GM18499 (cell line): Measurements from ENCODE around the gene FAM107B.
"Not testable (repeated sequence)": the region's sequence is repeated elsewhere in the genome, so short reads cannot be mapped to it uniquely, and the experiment has no call there.

Experiments used
- ATAC-seq: cut with Tn5 transposase; IDR thresholded peaks from one replicate; pipeline ENCODE4 v1.9.1; 2021; ENCODE audit warnings: moderate number of reproducible peaks; ENCODE audit not compliant: insufficient read depth, unreplicated experiment

Gene FAM107B

GRCh38 chr10:14667280-14667679 lies 107.4 kb downstream of the FAM107B start:
- ATAC-seq: no peak

DNA sequence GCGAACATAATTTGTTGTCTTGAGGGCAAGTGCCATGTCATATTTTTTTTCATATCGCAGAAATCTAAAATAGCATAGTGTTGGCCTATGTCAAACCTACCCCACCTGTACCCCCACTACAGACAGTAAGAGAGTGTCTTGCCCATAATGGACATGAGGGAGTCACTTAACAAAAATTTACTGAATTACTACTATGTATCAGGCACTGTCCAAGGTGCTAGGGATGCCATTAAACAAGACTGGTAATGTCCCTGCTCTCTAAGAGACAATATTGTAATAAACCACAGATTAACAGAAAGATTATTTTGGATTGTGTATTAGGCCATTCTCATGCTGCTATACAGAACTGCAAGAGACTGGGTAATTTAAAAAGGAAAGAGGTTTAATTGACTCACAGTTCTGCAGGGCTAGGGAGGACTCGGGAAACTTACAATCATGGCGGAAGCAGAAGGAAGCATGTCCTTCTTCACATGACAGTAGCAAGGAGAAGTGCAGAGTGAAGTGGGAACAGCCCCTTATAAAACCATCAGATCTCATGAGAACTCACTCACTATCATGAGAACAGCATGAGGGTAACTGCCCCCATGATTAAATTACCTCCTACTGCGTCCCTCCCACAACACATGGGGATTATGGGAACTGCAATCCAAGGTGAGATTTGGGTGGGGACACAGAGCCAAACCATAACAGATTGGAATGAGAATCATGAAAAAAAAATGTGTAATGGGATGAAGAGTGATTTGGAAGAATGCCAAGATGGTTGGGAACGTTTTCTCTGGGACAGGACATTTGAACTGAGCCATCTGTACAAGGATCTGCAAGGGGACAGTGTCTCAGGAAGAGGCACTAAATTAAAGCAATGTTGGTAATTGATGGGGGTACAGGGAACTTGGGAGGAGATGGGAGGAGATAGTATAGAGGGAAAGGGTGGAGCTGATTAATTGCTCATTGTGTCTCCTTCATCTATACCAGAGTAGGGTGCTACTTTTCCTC lies 108.5 kb downstream of the FAM107B start:
- ATAC-seq: no peak

GRCh38 chr10:14665304-14665703 lies 109.4 kb downstream of the FAM107B start:
- no peak for ATAC-seq

DNA sequence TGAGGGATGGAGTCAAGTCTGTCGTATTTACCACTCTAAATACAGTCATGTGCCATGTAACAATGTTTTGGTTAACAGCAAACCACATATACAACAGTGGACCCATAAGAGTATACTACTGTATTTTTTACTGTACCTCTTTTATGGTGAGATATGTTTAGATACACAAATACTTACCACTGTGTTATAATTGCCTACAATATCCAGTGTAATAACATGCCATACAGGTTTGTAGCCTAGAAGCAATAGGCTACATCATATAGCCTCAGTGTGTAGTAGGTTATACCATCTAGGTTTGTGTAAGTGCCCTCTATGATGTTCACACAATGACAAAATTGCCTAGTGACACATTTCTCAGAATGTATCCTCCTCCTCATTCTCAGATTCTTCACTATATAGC lies 110.4 kb downstream of the FAM107B start:
- no peak for ATAC-seq

DNA sequence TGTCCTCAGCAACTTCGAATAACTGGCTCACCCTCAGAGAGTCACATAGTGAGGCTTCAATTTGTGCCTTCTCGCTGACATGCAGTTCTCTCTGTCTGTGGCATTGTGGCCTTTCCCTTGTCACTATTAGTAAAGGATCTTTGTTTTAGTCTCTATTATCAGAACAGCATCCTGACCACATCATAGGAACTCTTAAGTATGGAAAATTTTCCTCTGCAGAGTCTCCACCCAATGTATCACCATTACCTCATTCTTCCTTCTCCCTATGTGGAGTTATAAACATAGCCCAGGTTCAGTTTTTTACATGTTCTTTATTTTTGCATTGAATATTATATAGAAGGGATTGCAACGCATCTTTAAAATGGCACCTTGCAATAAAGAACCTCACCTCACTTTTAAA lies 112.9 kb downstream of the FAM107B start:
- no peak for ATAC-seq

DNA sequence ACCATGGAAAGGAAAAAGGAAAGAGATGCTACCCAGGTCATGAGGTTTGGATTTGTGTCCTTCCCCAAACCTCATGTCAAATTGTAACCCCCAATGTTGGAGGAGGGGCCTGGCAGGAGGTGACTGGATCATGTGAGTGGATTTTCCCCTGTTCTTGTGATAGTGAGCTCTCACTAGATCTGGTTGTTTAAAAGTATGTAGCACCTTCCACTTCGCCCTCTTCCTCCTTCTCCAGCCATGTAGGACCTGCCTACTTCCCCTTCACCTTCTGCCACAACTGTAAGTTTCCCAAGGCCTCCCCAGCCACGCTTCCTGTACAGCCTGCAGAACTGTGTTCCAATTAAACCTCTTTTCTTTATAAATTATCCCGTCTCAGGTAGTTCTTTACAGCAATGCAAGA lies 113.9 kb downstream of the FAM107B start:
- no peak for ATAC-seq

DNA sequence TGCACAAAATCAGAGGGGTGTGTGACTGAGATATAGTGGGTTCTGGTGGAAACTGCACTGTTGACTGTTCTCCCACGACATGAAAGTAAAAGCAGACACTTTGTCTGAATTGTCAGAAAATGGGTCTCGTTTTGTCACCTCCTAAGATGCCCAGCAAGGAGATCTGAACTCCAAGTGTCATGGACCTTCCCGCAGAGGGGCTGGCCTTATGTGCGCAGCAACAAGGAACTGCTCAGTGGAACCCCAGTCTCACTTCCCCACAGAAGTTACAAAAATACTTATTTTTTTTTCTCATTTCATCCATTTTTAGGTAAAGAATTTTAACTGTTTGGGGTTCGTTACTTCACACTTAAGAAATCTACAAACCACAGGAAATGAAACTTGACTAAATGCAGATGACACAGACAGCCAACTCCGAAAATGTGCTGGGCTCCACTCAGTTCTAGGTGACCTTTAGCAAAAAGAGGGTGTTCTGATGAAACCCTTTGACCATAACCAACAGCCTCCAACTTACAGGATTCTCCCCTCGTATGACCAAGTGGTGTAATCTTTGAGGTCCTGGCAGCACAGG lies 115.0 kb downstream of the FAM107B start:
- peak; percentile 74 for ATAC-seq

DNA sequence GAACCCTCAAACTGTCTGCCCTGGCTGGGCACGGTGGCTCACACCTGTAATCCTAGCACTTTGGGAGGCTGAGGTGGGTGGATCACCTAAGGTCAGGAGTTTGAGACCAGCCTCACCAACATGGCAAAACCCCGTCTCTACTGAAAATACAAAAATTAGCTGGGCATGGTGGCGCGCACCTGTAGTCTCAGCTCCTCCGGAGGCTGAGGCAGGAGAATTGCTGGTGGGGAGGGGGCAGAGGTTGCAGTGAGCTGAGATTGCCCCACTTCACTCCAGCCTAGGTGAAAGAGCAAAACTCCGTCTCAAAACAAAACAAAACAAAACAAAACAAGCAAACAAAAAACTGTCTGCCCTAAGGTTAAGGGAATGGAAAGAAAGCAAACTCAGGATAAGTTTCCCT lies 115.6 kb downstream of the FAM107B start:
- not testable (repeated sequence) for ATAC-seq

DNA sequence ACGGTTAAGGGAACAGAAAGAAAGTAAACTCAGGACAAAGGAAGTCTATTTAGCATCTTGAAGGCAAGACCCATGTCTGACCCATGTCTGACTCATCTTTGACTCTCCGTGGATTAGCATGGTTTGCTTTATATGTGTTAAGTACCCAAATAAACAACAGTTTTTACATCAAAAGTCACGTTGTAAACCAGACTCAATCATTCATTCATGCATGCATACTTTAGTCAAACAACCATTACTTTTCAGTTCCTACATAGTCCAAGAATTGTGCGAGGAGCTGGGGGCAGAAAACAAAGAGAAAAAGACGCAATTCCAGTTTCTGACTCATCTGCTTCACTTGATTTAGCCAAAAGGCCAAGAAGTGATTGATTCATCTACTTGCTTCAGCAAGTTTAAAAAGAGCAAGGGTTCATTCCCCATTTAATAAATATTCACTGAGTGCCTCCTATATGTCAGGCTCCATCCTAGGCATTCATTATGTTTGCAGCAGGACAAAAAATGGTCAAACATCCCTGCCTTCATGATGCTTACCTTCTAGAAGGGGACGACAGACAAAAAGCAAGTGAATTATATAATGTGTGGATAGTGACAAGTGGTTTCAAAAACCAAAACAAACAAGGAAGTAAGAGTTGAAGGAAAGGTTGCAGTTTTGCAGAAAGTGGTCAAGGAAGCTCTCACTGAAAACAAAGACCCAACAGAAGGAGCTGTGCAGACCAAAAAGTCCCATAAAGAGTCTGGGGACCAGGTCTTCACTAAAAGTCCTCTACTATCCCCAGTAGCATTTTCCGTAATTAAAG lies 116.2 kb downstream of the FAM107B start:
- ATAC-seq: no peak

- no peak for ATAC-seq
These were observed 118.5 kb downstream of the FAM107B start for GRCh38 chr10:14656052-14656730.

DNA sequence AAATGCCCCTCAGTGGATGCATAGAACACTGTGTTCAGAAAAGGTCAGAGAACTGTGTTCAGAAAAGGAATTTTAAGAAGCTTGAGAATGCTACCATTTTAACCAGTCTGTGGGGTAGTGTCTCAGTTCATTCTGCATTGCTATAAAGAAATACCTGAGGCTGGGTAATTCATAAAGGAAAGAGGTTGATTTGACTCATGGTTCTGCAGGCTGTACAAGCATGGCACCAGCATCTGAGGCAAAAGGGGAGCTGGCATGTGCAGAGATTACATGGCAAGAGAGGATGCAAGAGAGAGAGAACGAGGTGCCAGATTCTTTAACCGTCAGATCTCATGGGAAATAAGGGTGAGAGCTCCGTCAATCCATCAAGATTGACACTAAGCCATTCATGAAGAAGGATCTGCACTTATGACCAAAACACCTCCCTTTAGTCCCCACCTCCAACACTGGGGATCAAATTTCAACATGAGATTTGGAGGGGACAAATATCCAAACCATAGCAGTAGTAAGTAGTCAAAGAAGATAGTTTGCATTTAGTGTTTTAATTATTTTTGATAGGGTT lies 119.8 kb downstream of the FAM107B start:
- no peak for ATAC-seq

GRCh38 chr10:14653271-14654161 lies 121.2 kb downstream of the FAM107B start:
- no peak for ATAC-seq

- no peak for ATAC-seq
These were observed 121.9 kb downstream of the FAM107B start for GRCh38 chr10:14652816-14653215.

DNA sequence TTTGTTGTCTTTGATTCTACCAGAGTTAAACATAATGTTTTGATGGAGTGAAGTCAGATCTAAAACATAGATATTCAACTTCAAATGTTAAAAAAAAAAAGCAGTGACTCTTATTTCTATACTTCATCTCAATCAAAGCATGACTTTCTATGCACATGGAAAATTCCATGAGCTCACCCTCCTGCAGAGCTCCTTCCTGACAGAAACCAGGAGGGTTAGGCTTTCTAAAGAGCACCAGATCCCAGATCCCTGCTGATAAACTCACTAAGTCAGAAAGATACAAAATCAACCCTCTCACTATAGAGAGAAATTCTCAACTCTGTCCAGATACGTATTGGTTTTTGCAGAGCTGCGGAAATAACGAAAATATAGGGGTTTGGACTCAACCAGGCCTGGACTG lies 122.6 kb downstream of the FAM107B start:
- no peak for ATAC-seq

DNA sequence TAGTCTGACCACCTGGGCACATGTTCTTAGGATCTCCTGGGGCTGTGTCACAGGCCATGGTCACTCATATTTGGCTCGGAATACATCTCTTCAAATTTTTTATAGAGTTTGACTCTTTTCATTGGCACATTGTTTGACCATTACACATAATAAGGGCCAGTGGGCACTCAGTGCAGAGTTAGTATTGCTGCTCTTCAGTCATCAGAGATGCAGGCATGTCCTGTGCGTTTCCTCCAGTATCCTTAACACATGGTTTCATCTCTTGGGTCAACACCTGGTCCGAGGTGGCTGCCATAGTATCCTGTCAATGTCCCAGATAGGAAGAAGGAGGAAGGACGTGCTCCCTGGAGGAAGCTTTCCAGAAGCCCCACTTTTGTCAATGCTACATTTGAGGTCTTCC lies 125.0 kb downstream of the FAM107B start:
- ATAC-seq: no peak

DNA sequence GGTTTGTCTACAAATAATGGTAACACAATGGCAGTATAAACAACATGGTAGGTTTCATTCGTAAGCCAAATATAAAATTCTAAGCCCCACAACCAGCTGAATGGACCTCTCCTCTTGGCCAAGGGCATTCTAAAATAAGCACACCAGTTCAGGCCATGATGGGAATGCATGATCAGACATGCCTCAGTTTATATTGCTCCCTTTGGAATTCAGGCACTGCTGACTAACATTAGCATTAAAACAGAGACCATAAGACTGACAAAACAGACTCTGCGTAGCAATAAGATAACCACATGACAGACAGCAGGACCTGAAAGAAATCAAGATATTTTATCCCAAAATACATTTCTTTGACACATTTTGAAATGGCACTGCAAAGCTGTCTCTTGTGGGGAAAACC lies 125.8 kb downstream of the FAM107B start:
- no peak for ATAC-seq

GRCh38 chr10:14648005-14648765 lies 126.5 kb downstream of the FAM107B start:
- peak; percentile 74 for ATAC-seq

DNA sequence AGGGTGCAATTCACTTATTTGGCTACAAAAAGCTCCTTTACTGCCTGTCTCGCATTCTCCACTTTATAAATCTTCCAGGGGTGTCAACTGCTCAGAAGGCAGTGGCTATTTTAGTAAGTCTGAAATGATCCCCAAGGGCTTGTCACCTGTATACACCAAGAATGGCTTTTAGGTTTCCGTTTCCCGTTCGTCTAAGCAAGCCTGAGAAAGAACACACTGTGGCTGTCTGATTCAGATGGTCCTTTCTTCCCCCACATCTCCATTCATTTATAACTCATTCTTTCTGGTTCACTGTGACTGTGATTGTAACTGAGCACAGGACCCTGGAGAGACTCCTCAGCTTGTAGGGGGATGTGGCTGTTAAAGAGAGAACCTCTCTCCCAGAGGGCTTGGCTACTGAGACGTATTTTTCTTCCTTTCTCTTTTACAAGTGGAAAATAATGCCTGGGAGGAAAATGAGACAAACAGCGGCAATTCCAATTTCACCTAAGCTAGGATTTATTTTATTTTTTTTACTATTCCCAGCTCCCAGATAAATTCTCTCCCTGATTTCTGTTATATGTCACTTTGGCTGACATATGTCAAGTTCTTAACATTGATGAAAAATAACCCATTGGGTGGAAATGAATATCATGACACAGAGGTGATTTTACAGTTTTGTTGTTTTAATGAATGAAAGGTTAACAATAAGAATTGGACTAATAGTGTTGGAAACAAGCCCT lies 129.3 kb downstream of the FAM107B start:
- ATAC-seq: no peak
